ENCODE results near the gene VEZF1.

- TF ChIP-seq, protein P1, sequence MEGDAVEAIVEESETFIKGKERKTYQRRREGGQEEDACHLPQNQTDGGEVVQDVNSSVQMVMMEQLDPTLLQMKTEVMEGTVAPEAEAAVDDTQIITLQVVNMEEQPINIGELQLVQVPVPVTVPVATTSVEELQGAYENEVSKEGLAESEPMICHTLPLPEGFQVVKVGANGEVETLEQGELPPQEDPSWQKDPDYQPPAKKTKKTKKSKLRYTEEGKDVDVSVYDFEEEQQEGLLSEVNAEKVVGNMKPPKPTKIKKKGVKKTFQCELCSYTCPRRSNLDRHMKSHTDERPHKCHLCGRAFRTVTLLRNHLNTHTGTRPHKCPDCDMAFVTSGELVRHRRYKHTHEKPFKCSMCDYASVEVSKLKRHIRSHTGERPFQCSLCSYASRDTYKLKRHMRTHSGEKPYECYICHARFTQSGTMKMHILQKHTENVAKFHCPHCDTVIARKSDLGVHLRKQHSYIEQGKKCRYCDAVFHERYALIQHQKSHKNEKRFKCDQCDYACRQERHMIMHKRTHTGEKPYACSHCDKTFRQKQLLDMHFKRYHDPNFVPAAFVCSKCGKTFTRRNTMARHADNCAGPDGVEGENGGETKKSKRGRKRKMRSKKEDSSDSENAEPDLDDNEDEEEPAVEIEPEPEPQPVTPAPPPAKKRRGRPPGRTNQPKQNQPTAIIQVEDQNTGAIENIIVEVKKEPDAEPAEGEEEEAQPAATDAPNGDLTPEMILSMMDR (conservative IDR thresholded peaks at IDR 0.05; ENCODE audit: low read depth, low read length) = no peak
- no peak for TF ChIP-seq EZH2 (IDR thresholded peaks at IDR 0.05; ENCODE audit: borderline replicate concordance, low read depth, low read length, poor library complexity, severe bottlenecking)
These were observed 14.3 kb upstream of the VEZF1 start for GRCh38 chr17:58002154-58002948.

Measured in A673 (cell line).